Central memory CD4-positive, alpha-beta T cell (primary cell): ENCODE data around the gene NPIPB8.
"Not testable (repeated sequence)": the region's sequence is repeated elsewhere in the genome, so short reads cannot be mapped to it uniquely, and the experiment has no call there.

Experiments
- DNase-seq: peaks from one replicate; pipeline ENCODE4 v3.0.0; 2022

The NPIPB8 gene

GRCh38 chr16:28636093-28636823 is 1.6 kb upstream of the NPIPB8 start:
- DNase-seq = not testable (repeated sequence)

GRCh38 chr16:28638359-28638758 is 494 bp downstream of the NPIPB8 start:
- DNase-seq = not testable (repeated sequence)

GRCh38 chr16:28639959-28640358 is 2.1 kb downstream of the NPIPB8 start:
- not testable (repeated sequence) for DNase-seq

- DNase-seq = not testable (repeated sequence)
These were observed 28.4 kb downstream of the NPIPB8 start for GRCh38 chr16:28666264-28666663.

GRCh38 chr16:28667480-28667879 is 29.6 kb downstream of the NPIPB8 start:
- DNase-seq = not testable (repeated sequence)

GRCh38 chr16:28668199-28668598 is 30.3 kb downstream of the NPIPB8 start:
- DNase-seq = not testable (repeated sequence)

GRCh38 chr16:28688327-28688952 is 50.6 kb downstream of the NPIPB8 start:
- DNase-seq = not testable (repeated sequence)

GRCh38 chr16:28689425-28689824 is 51.6 kb downstream of the NPIPB8 start:
- not testable (repeated sequence) for DNase-seq

- DNase-seq = not testable (repeated sequence)
These were observed 53.9 kb downstream of the NPIPB8 start for GRCh38 chr16:28691722-28692121.

GRCh38 chr16:28693257-28693950 is 55.5 kb downstream of the NPIPB8 start:
- DNase-seq = not testable (repeated sequence)

GRCh38 chr16:28699792-28700191 is 61.9 kb downstream of the NPIPB8 start:
- DNase-seq = not testable (repeated sequence)

GRCh38 chr16:28700349-28700748 is 62.5 kb downstream of the NPIPB8 start:
- not testable (repeated sequence) for DNase-seq

- DNase-seq = not testable (repeated sequence)
These were observed 63.5 kb downstream of the NPIPB8 start for GRCh38 chr16:28701384-28701783.

- not testable (repeated sequence) for DNase-seq
These were observed 66.4 kb downstream of the NPIPB8 start for GRCh38 chr16:28704246-28704645.
